HG03575 (cell line): ENCODE measurements around the gene SLC5A1.

Experiments used
- ATAC-seq: cut with Tn5 transposase; IDR thresholded peaks from one replicate; pipeline ENCODE4 v1.9.1; 2021; ENCODE audit not compliant: unreplicated experiment, insufficient number of reproducible peaks, low FRiP score; ENCODE audit errors: extremely low read depth

SLC5A1 gene

DNA sequence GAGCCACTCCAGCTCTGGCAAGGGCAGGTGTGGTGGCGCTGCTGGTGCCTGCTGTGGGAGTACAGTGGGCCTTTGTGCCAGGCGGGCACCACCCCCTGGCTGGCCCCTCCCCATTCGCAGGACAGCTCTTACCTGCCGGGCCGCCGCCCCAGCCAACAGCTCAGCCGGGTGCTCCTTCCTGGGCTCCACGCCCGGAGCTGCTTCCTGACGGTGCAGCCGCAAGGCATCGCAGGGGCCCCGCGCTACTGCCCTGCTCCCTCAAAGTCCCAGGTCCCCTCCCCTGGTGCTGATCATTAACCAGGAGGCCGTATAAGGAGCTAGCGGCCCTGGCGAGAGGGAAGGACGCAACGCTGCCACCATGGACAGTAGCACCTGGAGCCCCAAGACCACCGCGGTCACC lies at the start of gene SLC5A1:
Gene SLC5A1, plus strand, starts transcription at position 338 of the 400 bp plus-strand sequence. Its CDS starts 21 bp downstream, at position 359.
- ATAC-seq, result no peak

DNA sequence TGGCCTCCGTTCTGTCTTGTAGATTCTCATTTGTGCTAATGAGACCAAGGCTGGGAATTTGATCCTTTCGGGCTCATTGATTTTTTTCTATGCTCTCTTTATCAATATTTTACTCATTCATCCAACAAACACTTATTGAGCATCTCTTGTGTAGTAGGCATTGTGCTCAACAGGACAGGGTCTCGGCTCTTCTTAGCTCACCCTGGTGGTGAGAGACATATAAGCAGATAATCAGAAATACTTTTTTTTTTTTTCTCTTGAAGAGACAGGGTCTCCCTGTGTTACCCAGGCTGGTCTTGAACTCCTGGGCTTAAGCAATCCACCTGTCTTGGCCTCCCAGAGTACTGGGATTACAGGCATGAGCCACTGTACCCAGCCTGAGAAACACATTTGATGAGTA lies 48.0 kb upstream of the SLC5A1 start:
- ATAC-seq, result no peak

DNA sequence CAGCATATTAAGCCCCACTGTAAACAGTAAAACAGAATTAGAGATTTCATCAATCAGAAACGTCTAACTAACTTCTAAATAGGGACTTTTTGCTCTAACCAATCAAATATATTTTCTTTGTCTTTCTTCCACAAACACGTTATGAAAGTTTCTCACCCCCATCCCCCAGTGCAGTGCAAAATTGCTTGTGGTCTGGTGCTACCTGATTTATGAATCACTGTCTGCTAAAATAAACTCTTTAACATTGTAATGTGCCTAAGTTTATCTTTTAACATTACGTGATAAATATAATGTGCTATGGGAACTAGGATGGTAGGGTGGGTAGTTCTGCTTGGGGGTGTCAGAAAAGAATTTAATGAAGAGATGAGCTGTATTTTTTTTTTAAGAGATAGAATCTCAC lies 47.3 kb upstream of the SLC5A1 start:
- ATAC-seq, result no peak

DNA sequence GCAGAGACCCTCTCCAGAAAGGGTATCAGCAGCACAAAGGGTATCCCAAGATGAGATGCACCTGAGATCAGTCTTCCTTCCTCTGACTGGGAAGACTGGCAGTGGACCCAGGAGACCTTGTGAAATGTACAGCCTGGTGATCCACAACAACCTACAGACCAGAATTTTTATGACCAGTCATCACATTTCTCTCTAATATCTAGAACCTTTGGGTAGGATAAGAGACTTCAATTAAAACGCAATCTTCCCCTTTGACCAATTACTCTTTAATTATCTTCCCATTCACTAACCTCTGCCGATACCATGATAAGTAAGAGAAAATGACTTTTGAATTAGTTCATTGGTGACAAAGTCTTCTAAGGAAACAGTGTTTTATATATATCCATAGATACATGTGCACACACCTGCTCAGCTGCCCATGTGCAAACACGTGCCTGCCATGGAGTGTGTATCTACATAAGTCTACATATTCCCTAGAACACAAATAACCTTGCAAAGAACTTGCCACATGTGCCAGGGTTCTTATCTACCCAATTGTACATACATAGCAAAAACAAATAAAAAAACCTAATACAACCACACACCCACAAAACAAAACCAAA lies 44.2 kb upstream of the SLC5A1 start:
- no peak for ATAC-seq

DNA sequence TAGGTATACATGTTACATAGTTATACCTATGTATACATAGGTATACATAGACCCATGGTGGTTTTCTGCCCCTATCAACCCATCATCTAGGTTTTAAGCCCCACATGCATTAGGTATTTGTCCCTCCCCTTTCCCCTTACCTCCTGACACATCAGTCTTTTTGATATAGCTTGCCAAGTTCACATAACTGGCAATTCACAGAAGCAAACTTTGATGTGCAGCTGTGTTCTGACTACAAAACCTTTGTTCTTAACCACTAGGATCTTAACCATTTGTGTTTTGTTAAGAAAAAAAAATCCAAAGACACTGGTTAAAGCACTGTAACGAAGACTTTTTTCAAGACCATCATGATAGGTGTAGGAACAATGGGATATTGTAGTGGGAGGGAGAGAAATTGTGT lies 42.9 kb upstream of the SLC5A1 start:
- no peak for ATAC-seq

DNA sequence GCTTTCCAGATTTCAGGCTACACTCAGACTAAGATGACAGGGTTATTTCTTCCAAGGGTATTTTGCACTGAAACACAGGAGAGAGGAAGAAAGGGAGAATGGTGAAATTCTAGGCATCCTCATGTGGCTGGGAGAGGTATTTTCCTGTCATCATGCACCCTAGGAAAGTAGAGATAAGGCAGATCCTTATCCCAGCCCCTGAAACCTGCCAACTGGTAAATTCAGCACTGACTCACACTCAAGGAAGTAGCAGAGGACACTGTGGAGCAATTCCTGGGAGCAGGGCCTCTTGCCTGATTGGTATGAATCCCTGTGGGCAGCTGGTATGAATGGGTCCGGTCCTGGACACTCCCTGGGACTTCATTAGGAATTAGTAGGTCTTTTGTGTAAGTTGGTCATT lies 37.6 kb upstream of the SLC5A1 start:
- ATAC-seq, result no peak

DNA sequence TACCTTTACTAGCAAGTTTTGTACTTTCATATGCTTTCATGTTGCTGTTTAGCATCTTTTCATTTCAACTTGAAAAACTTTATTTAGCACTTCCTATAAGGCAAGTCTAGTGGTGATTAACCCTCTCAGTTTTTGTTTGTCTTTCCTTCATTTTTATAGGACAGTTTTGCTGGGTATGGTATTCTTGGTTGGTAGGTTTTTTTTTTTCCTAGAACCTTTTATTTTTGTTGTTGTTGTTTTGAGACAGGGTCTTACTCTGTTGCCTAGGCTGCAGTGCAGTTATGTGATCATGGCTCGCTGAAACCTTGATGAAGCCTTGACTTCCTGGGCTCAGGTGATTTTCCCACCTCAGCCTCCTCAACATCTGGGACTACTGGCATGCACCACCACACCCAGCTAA lies 29.9 kb upstream of the SLC5A1 start:
- ATAC-seq, result no peak

DNA sequence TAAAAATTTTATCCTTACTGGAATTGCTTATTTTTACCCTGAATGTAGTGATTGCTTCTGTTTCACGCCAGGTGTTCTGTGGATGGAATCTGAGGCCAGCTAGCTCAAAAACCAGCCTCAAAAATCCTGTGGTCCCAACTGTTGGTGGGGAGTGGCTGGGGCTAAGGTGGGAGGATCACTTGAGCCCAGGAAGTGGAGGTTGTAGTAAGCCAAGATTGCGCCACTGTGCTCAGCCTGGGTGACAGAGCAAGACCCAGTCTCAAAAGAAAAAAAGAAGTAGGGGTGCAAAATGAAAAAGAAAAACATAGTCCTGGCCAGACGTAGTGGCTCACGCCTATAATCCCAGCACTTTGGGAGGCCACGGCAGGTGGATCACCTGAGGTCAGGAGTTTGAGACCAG lies 27.0 kb upstream of the SLC5A1 start:
- ATAC-seq, result no peak

DNA sequence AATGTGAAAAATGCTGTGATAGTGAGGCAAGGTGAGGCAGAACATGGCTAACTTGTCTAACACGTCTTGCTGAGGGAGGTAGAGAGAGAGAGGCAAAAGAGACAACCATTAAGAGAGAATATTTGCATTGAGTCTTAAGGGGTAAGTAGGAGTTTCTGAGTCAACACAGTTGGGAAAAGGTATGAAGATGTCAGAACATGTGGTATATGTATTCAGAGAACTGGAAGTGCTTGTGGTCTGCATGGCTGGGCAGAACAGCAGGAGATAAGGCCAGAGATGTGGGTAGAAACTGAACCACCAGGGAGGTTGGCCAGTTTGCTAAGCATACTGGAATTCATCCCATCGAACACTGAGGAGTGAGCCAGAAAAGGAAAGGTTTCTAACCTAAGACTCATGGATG lies 25.0 kb upstream of the SLC5A1 start:
- no peak for ATAC-seq

DNA sequence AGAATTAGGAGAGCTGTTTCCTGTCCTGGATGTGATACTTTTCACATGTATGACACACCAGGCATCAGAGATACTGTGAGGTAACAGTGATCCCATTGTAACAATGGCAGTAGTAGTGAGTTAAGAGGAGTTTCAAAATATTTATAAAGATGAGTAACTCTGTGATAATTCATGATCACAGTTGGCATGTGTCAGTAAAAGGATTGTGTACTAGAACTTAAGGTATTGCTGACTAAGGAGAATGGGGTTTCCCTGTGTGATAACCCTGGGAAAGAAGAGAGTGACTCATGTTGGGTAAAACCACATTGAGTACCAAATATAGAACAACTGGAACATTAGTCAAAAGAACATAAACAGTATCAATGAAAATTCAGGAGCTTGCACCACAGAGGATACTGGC lies 22.9 kb upstream of the SLC5A1 start:
- ATAC-seq, result no peak

DNA sequence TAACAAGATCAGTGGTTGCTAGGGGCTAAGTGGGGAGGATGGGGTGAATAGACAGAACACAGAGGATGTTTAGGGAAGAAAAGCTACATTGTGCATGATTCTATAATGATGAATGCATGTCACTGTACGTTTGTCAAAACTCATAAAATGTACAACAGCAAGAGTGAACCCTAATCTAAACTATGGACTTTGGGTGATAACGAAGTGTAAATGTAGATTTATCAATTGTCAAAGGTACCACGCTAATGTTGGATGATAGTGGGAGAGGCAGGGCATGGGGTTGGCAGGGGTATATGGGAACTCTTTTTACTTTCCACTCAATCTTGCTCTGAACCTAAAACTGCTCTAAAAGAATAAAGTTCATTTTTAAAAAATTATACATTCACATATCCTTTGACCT lies 21.3 kb upstream of the SLC5A1 start:
- no peak for ATAC-seq

DNA sequence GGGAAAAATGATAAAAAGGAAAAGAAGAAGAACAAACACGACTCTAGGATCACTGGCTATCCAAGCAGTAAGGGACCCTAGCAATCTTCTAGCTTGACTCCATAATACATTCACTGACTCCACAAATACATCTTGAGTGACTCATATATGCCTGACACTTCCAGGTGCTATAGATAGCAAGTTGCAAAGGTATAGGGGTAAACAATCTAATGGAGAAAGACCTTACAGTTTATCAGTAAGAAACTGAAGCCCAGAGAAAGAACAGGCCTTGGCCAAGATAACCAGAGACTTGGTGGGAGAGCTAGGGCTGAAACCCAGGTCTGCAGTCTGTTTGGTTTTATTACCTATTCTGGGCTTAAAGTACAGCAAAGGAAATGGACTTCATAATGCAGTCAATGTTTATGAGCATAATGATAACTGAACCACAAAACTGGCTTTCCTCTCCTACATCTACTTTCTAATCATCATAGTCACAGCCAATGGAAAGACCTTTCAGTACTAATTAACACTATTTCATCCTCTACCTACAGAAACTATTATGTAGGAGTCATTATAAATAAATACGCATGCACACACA lies 19.7 kb upstream of the SLC5A1 start:
- ATAC-seq, result no peak

DNA sequence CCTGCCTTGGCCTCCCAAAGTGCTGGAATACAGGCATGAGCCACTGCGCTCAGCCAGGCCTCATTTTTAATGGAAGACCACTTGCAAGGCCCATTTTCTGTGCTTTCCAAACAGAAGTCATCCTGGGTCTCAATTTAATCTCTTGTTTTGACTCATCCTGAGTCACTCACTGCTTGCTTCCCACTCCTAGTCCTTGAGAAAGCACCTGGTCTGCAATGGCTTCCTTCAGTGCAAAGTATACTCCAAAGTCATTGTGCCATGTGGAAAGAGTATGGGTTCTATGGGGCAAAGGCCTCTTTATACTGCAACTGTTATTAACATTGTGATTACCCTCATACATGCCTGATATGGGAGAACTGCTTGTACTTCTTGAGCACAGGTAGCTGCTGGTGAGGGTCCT lies 18.3 kb upstream of the SLC5A1 start:
- ATAC-seq, result no peak

DNA sequence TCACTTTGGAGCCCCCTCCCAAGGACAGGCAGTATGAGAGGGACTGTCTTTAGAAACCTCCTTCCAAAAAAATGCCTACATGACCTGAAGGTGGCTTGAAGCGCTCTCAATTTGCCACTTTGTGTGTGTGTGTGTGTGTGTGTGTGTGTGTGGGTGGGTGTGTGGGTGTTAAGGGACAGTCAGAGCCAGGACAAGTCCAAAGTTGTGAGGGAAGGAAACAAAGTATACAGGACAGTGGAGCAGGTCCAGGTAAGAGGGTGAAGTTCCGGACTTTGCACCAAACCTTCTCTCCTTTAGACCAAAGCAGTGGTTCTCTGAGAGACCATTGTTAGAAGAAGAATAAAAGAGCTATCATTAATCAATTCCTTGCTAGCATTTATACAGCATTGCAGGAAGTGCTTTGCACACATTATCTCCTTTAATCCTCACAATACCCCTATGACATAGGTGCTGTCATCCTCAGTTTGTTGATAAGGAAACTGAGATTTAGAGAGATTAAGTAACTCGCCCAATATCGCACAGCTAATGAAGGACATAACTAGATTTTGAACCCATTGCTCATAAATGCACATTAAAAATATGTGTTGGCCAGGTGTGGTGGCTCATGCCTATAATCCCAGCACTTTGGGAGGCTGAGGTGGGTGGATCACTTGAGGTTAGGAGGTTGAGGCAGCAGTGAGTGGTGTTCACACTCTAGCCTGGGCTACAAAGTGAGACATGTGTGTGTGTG lies 12.4 kb upstream of the SLC5A1 start:
- ATAC-seq, result no peak

DNA sequence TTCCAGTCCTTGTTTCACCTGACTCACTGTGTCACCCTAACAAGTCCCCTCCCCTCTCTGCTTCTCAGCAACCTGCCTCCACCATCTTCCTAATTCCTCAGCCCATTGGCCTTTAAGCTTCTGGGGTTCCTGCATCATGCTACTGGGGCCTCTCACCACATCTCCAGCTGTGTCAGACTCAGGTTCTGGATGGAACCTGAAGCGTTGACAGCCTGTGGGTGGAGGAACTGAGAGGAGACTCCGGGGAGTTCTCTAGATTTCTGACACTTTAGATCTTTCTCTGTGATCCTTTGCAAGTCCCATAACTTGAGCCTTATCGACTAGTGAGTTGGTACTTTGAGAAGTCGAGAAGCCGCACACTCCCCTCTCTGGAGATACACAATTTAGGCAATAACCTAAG lies 11.6 kb upstream of the SLC5A1 start:
- no peak for ATAC-seq

DNA sequence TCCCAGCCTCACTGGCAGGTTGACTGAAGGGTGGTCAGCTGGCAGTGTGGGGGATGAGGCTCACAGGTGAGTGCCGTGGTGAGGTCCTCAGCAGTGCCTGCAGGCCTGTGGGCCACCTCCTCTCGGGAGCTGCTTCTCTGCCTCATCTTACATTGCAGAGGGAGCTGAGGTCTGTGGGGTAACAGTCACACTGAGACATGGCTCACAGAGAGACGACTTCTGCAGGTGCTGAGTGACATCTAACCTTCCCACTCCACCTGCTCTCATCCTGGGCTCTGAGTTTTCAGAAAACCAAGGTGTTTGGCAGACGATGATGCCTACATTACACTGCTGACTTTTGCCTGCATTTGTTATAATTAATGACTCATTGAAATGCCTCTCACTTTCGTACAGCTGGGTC lies 8.8 kb upstream of the SLC5A1 start:
- ATAC-seq, result no peak

DNA sequence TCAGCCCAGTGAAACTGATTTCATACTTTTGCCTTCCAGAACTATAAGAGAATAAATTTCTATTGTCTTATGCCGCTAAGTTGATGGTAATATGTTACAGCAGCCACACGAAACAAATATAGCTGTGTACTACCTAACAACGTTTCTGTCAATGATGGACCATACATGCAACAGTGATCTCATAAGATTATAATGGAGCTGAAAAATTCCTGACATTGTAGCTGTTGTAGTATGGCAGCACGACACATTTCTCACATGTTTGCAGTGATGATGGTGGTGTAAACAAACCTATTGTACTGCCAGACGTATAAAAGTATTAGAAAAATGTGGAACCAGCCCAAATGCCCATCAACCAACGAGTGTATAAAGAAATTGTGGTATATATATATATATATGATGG lies 5.8 kb upstream of the SLC5A1 start:
- no peak for ATAC-seq

DNA sequence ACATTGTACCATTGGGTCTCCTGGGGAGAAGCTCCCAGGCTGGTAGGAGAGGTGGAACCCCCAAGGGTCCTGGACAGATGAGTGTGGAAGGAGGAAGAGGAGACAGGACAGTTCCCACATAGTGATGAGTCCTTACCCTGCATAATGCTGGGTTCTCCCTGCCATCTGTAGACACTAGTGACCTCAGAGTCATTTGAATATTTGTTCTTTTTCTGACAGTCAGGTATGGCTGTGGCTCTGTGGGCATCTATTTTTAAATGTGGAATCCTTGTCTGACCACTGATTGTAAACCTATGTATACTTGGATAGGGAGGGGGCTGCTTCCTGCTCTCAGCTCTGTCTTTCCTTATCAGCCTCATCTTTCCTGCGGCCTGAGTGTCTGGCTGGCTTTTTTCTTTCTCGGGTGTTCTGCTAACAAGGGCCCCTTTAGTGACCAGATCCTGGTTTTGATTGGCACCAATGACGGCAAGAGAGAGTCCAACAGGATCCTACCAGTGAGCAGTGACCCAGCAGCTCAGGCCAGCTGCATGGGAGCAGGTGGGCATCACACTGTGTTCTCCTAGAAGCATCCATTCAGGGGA lies 2.6 kb upstream of the SLC5A1 start:
- no peak for ATAC-seq

DNA sequence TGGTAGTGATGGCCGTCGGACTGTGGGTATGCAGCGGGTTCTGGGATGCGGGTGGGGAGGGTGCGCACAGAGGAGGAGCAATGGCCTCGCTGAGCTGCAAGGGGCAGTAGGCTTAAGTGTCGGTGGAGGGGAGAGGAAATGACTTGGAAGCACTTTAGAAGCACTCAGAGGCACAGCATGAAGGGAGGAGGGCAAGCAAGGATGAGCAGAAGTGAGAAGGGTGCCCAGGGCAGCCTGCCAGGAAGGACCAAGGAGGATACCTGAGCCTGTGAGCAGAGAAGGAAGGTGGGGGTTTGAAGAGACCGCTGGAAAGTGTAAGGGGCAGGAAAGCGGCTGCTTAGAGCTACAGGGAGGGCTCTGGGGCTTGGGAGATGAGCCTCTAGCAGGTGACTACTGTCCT lies 330 bp downstream of the SLC5A1 start:
- no peak for ATAC-seq

DNA sequence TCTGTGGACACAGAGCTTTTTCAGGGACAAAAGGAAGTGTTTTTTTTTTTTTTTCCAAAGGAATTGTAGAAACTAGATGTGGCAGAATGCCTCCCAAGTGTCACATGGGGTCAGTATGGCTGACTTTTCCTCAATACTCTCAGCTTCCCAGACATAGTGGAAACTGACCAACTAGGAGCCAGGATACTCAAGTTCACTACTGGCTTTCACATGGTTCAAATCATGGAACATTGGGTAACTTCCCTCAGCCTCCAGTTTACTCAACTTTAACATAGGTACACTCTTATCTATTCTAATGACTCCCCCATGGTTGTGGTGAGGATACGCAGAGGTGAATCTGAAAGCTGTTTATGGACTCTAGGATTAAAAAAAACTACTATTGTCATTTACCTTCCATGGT lies 1.4 kb downstream of the SLC5A1 start:
- no peak for ATAC-seq
